ENCODE data around the gene CYP1A2.
A peak's percentile ranks its signal among the peaks of the same experiment; 100 is the strongest.

CYP1A2 gene

GRCh38 chr15:74790080-74790916, 41.7 kb downstream of the CYP1A2 start:
- no peak for DNase-seq (ENCODE audit: low spot score)

DNA sequence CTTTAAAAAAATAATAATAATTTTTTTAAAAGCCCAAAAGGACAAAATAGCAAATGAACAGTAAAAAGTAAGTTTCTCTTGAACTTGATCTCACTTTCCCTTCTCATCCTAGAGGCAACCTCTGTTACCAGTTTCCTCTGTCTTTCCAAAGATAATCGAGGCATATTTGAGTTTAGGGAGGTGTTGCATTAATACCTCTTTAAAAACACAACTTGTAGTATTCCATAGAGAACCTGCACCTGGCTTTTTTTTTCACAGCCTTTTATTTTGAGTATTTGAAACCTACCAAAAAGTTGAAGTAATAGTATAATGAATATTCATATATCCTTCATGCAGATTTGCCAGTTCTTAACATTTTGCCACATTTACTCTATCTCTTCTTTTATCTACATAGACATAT, 42.4 kb downstream of the CYP1A2 start:
- DNase-seq (ENCODE audit: low spot score), result no peak

DNA sequence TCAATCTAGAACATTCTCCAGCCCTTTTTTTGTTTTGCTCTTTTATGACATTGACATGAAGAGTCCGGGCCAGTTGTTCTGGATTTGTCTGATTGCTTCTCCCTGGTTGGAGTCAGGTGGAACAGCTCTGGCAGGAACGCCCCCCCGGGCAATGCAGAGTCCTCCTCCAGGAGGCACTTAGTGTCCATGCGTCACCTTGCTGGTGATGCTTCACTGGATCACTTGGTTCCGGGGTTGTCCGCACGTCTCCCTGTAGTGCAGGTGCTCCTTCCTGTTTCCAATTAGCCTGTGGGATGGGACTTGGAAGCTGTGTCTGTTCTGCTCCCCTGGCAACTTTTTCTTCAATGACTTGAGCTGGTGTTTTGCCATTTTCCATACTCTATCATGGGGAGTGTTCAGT, 43.0 kb downstream of the CYP1A2 start:
- no peak for DNase-seq (ENCODE audit: low spot score)

GRCh38 chr15:74792227-74793016, 43.8 kb downstream of the CYP1A2 start:
- DNase-seq (ENCODE audit: low spot score), result no peak

DNA sequence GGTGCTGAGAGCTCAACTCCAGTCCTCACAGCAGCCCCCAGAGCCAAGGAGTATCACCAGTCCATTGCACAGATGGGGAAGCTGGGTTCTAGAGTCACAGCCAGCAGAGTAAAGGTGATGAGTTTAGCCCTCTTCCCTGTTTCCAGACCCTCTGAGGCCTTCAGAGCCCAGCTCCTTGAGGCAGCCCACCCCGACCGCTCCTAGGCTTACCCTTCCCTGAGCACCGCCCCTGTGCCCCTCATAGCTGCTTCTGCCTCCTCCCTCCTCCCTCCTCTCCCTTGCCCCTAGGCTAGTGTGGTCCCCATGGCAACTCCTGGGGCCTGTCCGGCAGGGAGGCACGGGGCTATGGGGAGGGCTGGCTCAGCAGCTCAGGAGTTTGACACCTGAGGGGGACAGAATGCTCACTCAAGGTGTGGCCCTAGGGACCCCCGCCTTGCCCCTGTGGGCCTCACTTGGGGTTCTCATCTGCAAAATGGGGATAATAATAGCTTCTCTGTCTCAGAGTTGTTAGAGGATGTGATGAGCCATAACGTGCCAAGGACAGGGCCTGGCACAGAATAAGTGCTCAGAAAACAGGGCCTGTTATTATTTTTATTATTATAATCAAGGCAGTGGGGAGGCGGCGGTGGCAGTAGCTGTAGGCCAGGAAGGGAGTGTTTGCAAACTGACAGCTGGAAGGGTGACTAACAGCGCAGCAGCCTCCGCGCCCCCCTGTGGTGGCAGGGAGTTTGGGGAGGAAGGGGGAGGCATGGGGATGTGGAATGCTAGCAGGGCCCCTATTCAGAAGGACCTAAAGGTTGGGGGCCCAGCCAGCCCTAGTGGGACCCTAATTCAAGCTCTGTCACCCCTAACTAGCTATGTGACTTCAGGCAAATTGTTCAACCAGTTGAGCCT, 44.7 kb downstream of the CYP1A2 start:
- no peak for DNase-seq (ENCODE audit: low spot score)

DNA sequence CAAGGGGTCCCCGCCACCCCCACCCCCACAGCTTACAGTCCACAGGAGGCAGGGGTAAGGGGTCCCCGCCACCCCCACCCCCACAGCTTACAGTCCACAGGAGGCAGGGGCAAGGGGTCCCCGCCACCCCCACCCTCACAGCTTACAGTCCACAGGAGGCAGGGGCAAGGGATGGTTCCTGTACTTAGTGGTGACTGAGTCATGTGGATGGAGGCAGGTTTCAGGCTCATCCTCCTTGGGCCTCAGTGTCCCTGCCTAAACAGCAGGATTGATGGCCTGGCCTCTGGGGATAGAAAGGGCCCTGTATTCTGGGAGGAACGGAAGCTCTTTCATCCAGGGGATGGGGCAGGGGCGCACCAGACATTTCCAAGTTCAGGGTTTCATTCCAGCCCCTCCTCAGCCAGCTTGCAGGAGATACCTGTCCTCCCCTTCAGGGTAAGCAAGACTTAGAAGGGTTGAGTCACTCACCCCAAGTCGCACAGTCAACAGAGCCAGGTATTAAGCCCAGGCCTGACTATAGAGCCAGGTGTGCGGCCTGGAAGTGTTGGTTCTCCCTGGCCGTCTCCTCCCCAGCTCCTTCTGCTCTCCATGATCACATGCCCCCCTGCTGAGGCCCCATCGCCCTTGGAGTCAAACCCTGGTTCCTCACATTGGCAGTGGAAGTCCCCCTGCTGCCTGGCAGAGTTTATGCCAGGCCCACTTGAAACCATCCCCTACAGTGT, 45.8 kb downstream of the CYP1A2 start:
- no peak for DNase-seq (ENCODE audit: low spot score)

DNA sequence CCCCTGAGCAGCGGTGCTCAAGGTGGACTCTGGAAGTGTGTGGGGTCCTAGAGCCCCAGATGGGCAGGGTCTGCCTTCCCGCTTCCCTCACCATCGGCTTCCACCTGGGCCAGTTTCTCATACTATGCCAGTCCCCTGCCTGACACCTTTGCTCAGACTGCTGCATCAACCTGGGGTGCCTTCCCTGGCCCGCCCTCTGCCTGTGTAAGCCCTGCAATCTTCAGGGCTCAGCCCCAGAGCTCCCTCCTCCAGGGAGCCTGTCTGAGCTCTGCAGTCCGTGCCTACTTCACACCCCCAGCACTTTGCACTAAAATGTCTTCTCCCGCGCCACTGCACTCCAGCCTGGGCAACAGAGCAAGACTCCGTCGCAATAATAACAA, 46.3 kb downstream of the CYP1A2 start:
- no peak for DNase-seq (ENCODE audit: low spot score)

DNA sequence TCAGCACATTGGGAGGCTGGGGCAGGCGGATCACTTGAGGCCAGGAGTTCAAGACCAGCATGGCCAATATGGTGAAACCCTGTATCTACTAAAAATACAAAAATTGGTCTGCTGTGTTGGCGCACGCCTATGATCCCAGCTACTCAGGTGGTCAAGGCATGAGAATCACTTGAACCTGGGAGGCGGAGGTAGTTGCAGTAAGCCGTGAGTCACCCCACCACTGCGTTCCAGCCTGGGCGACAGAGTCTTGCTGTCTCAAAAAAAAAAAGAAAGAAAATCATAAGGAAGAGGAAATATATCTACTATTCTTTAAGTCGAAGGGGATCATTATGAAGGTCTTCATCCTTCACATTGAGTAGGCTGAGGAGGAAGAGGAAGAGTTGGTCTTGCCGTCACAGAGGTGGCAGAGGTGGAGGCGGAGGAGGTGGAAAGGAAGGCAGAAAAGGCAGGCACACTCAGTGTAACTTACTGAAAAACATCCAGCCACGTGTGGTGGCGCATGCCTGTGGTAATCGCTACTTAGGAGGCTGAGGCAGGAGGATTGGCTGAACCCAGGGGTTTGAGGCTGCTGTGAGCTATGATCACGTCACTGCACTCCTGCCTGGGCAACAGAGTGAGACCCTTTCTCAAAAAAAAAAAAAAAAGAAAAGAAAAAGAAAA, 47.5 kb downstream of the CYP1A2 start:
- DNase-seq (ENCODE audit: low spot score), result no peak

DNA sequence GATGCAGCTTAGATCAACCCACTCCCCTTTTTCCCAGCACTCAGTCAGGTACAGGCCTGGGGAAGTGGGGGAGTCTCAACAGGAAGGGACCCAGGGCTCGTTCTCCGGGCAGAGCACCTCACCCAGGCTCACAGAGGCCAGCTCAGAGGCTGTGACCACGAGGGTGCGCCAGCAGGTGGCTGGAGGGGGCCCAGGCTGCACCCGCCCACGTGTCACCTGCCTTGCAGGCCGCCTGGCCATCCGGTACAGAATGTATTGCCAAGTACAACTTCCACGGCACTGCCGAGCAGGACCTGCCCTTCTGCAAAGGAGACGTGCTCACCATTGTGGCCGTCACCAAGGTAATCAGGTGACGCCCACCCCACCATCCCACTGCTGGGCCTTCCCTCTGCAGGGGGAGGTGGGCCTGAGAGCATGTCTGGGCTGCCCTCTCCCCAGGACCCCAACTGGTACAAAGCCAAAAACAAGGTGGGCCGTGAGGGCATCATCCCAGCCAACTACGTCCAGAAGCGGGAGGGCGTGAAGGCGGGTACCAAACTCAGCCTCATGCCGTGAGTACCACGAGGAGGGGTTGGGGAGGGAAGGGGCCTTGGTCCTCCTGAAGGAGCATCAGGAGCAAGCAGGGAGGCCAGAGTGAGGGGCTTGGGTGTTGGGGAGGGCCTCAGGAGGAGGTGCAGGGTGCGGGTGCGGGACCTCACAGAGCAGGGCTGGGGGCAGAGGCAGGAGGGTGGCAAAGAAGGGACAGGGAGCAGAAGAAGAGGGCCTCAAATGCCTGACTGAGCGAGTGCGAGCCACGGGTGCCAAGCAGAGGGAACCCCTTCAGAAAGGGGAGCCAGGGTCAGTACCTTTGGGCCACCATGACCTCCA, 50.0 kb downstream of the CYP1A2 start:
- DNase-seq (ENCODE audit: low spot score), result no peak

GRCh38 chr15:74799255-74799855, 50.7 kb downstream of the CYP1A2 start:
- no peak for DNase-seq (ENCODE audit: low spot score)

DNA sequence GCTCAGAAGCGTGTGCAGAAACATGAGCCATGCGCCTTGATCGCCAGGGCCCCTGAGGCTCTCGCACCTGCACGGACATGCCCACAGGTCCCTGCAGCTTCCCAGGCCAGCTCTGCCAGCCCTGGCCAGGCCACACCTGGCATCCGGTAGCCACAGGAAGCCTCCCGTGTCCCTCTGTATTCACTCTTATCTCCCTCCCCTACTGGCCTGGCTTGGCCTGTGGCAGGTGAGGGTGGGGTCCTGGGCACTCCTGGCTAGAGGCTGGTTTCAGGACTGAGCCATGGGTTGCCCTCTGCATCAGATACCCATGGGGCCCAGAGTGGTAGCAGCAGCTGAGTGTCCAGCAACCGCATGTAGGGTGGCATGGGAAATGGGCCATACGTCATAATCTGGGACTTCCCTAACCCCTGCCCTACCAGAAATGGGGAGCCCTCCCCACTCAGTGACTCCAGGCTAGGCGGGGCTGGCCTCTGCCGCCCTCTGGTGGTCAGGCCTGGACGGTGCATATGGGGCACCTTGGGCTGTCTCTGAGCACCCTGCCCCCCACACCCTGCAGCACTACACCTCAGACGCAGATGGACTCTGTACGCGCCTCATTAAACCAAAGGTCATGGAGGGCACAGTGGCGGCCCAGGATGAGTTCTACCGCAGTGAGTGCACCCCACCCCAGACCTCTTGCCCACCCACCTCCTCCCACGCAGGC, 51.4 kb downstream of the CYP1A2 start:
- DNase-seq (ENCODE audit: low spot score), result peak; percentile 61

DNA sequence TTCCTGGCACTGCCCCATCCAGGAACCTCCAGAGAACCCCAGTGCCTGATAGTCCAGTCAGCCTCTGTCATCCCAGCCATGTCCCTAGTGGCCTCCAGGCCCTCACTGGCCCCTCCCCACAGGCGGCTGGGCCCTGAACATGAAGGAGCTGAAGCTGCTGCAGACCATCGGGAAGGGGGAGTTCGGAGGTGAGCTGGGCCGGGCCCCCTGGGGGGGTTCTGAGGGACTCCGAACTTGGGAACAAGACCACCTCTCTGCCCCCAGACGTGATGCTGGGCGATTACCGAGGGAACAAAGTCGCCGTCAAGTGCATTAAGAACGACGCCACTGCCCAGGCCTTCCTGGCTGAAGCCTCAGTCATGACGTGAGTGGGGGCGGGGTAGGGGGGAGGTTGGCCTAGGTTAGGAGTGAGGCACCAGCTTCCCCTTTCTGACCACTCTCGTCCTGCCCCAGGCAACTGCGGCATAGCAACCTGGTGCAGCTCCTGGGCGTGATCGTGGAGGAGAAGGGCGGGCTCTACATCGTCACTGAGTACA, 52.0 kb downstream of the CYP1A2 start:
- no peak for DNase-seq (ENCODE audit: low spot score)

- no peak for DNase-seq (ENCODE audit: low spot score)
Measured at GRCh38 chr15:74801311-74801997, 52.8 kb downstream of the CYP1A2 start.

DNA sequence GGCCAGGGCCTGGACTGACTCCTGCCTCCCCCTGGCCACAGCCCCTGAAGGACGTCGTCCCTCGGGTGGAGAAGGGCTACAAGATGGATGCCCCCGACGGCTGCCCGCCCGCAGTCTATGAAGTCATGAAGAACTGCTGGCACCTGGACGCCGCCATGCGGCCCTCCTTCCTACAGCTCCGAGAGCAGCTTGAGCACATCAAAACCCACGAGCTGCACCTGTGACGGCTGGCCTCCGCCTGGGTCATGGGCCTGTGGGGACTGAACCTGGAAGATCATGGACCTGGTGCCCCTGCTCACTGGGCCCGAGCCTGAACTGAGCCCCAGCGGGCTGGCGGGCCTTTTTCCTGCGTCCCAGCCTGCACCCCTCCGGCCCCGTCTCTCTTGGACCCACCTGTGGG, 53.6 kb downstream of the CYP1A2 start:
- no peak for DNase-seq (ENCODE audit: low spot score)

DNA sequence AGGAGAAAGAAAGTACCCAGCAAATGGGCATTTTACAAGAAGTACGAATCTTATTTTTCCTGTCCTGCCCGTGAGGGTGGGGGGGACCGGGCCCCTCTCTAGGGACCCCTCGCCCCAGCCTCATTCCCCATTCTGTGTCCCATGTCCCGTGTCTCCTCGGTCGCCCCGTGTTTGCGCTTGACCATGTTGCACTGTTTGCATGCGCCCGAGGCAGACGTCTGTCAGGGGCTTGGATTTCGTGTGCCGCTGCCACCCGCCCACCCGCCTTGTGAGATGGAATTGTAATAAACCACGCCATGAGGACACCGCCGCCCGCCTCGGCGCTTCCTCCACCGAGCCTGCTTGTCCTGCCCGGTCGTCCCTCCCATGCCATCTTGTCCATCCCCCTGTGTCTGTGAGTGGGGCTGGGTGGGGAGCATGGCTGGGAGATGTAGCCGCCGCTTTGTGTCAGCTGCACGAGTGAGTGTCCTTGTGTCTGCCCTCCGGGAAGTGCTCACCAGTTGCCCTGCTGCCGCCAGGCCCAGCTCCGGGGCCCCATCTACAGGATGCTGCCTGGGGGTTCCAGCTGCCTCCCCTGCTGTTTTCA, 54.3 kb downstream of the CYP1A2 start:
- no peak for DNase-seq (ENCODE audit: low spot score)

- DNase-seq (ENCODE audit: low spot score), result no peak
Measured at GRCh38 chr15:74804935-74805334, 56.3 kb downstream of the CYP1A2 start.
